ENCODE measurements around the gene GRB10.
"Not testable (repeated sequence)": the region's sequence is repeated elsewhere in the genome, so short reads cannot be mapped to it uniquely, and the experiment has no call there.

Gene GRB10

GRCh38 chr7:50778189-50778588 lies 4.5 kb downstream of the GRB10 start:
- DNase-seq (ENCODE audit: low read depth): no peak

GRCh38 chr7:50775836-50776235 lies 6.9 kb downstream of the GRB10 start:
- no peak for DNase-seq (ENCODE audit: low read depth)

GRCh38 chr7:50775231-50775630 lies 7.5 kb downstream of the GRB10 start:
- no peak for DNase-seq (ENCODE audit: low read depth)

GRCh38 chr7:50774319-50774718 lies 8.4 kb downstream of the GRB10 start:
- no peak for DNase-seq (ENCODE audit: low read depth)

GRCh38 chr7:50773071-50773470 lies 9.6 kb downstream of the GRB10 start:
- DNase-seq (ENCODE audit: low read depth): not testable (repeated sequence)

GRCh38 chr7:50771120-50772002 lies 11.3 kb downstream of the GRB10 start:
- no peak for DNase-seq (ENCODE audit: low read depth)

GRCh38 chr7:50768485-50769474 lies 13.9 kb downstream of the GRB10 start:
- DNase-seq (ENCODE audit: low read depth): no peak

- DNase-seq (ENCODE audit: low read depth): no peak
These were observed 15.9 kb downstream of the GRB10 start for GRCh38 chr7:50766849-50767207.

GRCh38 chr7:50766106-50766848 lies 16.4 kb downstream of the GRB10 start:
- DNase-seq (ENCODE audit: low read depth): no peak

- DNase-seq (ENCODE audit: low read depth): no peak
These were observed 20.4 kb downstream of the GRB10 start for GRCh38 chr7:50762337-50762736.

GRCh38 chr7:50761713-50762112 lies 21.0 kb downstream of the GRB10 start:
- no peak for DNase-seq (ENCODE audit: low read depth)

- DNase-seq (ENCODE audit: low read depth): no peak
These were observed 24.8 kb downstream of the GRB10 start for GRCh38 chr7:50757703-50758390.

- DNase-seq (ENCODE audit: low read depth): no peak
These were observed 26.5 kb downstream of the GRB10 start for GRCh38 chr7:50756180-50756579.

GRCh38 chr7:50754684-50755083 lies 28.0 kb downstream of the GRB10 start:
- DNase-seq (ENCODE audit: low read depth): no peak

GRCh38 chr7:50754241-50754640 lies 28.5 kb downstream of the GRB10 start:
- no peak for DNase-seq (ENCODE audit: low read depth)

- DNase-seq (ENCODE audit: low read depth): no peak
These were observed 30.3 kb downstream of the GRB10 start for GRCh38 chr7:50752422-50752821.

GRCh38 chr7:50751146-50751545 lies 31.6 kb downstream of the GRB10 start:
- DNase-seq (ENCODE audit: low read depth): no peak

- no peak for DNase-seq (ENCODE audit: low read depth)
These were observed 32.8 kb downstream of the GRB10 start for GRCh38 chr7:50749896-50750295.

- DNase-seq (ENCODE audit: low read depth): no peak
These were observed 34.2 kb downstream of the GRB10 start for GRCh38 chr7:50748472-50748871.

- peak; percentile 27 for DNase-seq (ENCODE audit: low read depth)
These were observed 36.9 kb downstream of the GRB10 start for GRCh38 chr7:50745835-50746234.

GRCh38 chr7:50745336-50745735 lies 37.4 kb downstream of the GRB10 start:
- DNase-seq (ENCODE audit: low read depth): no peak

GRCh38 chr7:50743893-50744292 lies 38.8 kb downstream of the GRB10 start:
- no peak for DNase-seq (ENCODE audit: low read depth)

All from EH (cell line).